SK-N-SH treated with all-trans-retinoic acid at 6 μM for 48 hours (cell line): ENCODE data around the gene CTNND2.

Experiments used
- ARNTL ChIP-seq: fragments of 450-650 bp; formaldehyde crosslinking; IDR thresholded peaks from 2 replicates; pipeline ENCODE4 v1.5.0; 2020; ENCODE audit warnings: low read depth, mild to moderate bottlenecking, moderate library complexity, borderline replicate concordance
- CREB5 ChIP-seq: fragments of 250-450 bp; sonication (Bioruptor Pico); IDR thresholded peaks from 2 replicates; pipeline ENCODE4 v1.5.1; 2020; ENCODE audit warnings: low read depth, mild to moderate bottlenecking, moderate library complexity
- ISL1 ChIP-seq: fragments of 250-450 bp; sonication (Bioruptor Pico); IDR thresholded peaks from 2 replicates; pipeline ENCODE4 v2.1.2; 2022; ENCODE audit warnings: mild to moderate bottlenecking, moderate library complexity
- OSR1 ChIP-seq: fragments of 250-450 bp; sonication (Bioruptor Pico); IDR thresholded peaks from 2 replicates; pipeline ENCODE4 v1.8.0; 2022; ENCODE audit warnings: moderate library complexity, mild to moderate bottlenecking, inconsistent platforms
- PPARA ChIP-seq: fragments of 250-450 bp; sonication (Bioruptor Pico); IDR thresholded peaks from 2 replicates; pipeline ENCODE4 v1.5.0; 2020; ENCODE audit warnings: mild to moderate bottlenecking, borderline replicate concordance
- SNAI2 ChIP-seq: fragments of 250-450 bp; sonication (Bioruptor Pico); IDR thresholded peaks from 2 replicates; pipeline ENCODE4 v1.5.0; 2020; ENCODE audit warnings: mild to moderate bottlenecking, moderate library complexity
- ZC3H10 ChIP-seq: fragments of 250-450 bp; sonication (Bioruptor Pico); IDR thresholded peaks from 2 replicates; pipeline ENCODE4 v1.5.1; 2021; ENCODE audit warnings: mild to moderate bottlenecking, moderate library complexity
- ZFP30 ChIP-seq: fragments of 450-650 bp; formaldehyde crosslinking; IDR thresholded peaks from 2 replicates; pipeline ENCODE4 v1.5.0; 2022; ENCODE audit warnings: mild to moderate bottlenecking, moderate library complexity
- ZNF565 ChIP-seq: fragments of 450-650 bp; formaldehyde crosslinking; conservative IDR thresholded peaks from 2 replicates; pipeline ENCODE4 v1.5.0; 2020; ENCODE audit warnings: low read depth, mild to moderate bottlenecking, moderate library complexity

- TF ChIP-seq CREB5: no peak
- no peak for TF ChIP-seq SNAI2
- TF ChIP-seq ARNTL (CRISPR knock-in tag): no peak
- TF ChIP-seq ZC3H10: no peak
- no peak for TF ChIP-seq OSR1 (CRISPR knock-in tag)
- TF ChIP-seq PPARA: no peak
- TF ChIP-seq ZNF565 (CRISPR knock-in tag): no peak
- TF ChIP-seq ZFP30 (CRISPR knock-in tag): no peak
- no peak for TF ChIP-seq ISL1 (CRISPR knock-in tag)
These were observed 760.6 kb downstream of the CTNND2 start for GRCh38 chr5:11143456-11144267.
